Loucy (cell line): ENCODE results near the gene CENPQ.
"Not testable (repeated sequence)": the region's sequence is repeated elsewhere in the genome, so short reads cannot be mapped to it uniquely, and the experiment has no call there.

ENCODE experiments used
- EZH2phosphoT487 ChIP-seq: fragments of 200-600 bp; IDR thresholded peaks from 2 replicates; pipeline ENCODE4 v1.6.1; 2018; ENCODE audit warnings: antibody characterized with exemption, mild to moderate bottlenecking, moderate library complexity, borderline replicate concordance
- TF ChIP-seq, protein P1 (sequence below): fragments of 200-600 bp; sonication (generic); conservative IDR thresholded peaks from 2 replicates; pipeline ENCODE4 v1.5.1; 2014; ENCODE audit warnings: mild to moderate bottlenecking, antibody characterized with exemption, low read length

DNA sequence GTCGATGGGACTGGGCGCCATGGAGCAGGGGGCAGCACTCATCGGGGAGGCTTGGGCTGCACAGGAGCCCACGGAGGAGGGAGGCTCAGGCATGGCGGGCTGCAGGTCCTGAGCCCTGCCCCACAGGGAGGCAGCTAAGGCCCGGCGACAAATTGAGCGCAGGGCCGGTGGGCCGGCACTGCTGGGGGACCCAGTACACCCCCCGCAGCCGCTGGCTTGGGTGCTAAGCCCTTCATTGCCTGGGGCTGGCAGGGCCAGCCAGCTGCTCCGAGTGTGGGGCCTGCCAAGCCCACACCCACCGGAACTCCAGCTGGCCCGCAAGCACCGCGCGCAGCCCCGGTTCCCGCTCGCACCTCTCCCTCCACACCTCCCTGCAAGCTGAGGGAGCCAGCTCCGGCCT is 18.7 kb downstream of the CENPQ start:
- TF ChIP-seq, protein P1, sequence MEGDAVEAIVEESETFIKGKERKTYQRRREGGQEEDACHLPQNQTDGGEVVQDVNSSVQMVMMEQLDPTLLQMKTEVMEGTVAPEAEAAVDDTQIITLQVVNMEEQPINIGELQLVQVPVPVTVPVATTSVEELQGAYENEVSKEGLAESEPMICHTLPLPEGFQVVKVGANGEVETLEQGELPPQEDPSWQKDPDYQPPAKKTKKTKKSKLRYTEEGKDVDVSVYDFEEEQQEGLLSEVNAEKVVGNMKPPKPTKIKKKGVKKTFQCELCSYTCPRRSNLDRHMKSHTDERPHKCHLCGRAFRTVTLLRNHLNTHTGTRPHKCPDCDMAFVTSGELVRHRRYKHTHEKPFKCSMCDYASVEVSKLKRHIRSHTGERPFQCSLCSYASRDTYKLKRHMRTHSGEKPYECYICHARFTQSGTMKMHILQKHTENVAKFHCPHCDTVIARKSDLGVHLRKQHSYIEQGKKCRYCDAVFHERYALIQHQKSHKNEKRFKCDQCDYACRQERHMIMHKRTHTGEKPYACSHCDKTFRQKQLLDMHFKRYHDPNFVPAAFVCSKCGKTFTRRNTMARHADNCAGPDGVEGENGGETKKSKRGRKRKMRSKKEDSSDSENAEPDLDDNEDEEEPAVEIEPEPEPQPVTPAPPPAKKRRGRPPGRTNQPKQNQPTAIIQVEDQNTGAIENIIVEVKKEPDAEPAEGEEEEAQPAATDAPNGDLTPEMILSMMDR: not testable (repeated sequence)
- not testable (repeated sequence) for TF ChIP-seq EZH2phosphoT487
